AG04449 (cell line): ENCODE results near the gene CENPP.

ENCODE experiments used
- CTCF ChIA-PET: fragments of 350-600 bp; formaldehyde crosslinking; extraction: SDS; loops from one replicate; lab custom pipeline; 2021; ENCODE audit warnings: antibody characterized with exemption; lab: Yijun Ruan, JAX
- POLR2A ChIA-PET: fragments of 400-600, 350-600 bp; formaldehyde crosslinking; extraction: SDS; loops from one replicate; lab custom pipeline; 2020; ENCODE audit warnings: antibody characterized with exemption, inconsistent platforms; lab: Yijun Ruan, JAX
- DNase-seq: peaks from one replicate; pipeline ENCODE4 v3.0.0-alpha.2; 2010; ENCODE audit warnings: low read depth, low spot score
- H3K4me3 ChIP-seq: 2 replicates; pipeline ENCODE4 v1.5.1; 2011; ENCODE audit warnings: low read depth, mild to moderate bottlenecking, control low read depth, low read length
- CTCF ChIP-seq: IDR thresholded peaks from one replicate; pipeline ENCODE4 v1.5.1; 2011; ENCODE audit warnings: mild to moderate bottlenecking, moderate library complexity, low read length, control low read depth, inconsistent platforms; ENCODE audit not compliant: insufficient read depth; ENCODE audit errors: missing control alignments

Gene CENPP

GRCh38 chr9:92496396-92497176, 170.8 kb downstream of the CENPP start:
- CTCF ChIA-PET: interaction anchor here (0.8 to 2.3 kb wide), 2 partner anchors 8 to 170 kb away, joined by 3 to 10 read pairs; partner anchors contain the start of gene CENPP
- POLR2A ChIA-PET: no interaction called here
- DNase-seq: no peak
- TF ChIP-seq CTCF: no peak
- no peak overlapping the region for H3K4me3 ChIP-seq

GRCh38 chr9:92499701-92500100, 173.9 kb downstream of the CENPP start:
- no peak overlapping the region for H3K4me3 ChIP-seq
- CTCF ChIA-PET: interaction anchor here (1.3 kb wide), 1 partner anchor 9 kb away, joined by 6 read pairs; no protein-coding TSS in a partner anchor
- no peak for TF ChIP-seq CTCF
- DNase-seq: no peak
- POLR2A ChIA-PET: no interaction called here

- DNase-seq: no peak
- no peak for TF ChIP-seq CTCF
- ChIA-PET POLR2A (no interaction called here), CTCF (interaction anchor here (1.3 kb wide), 1 partner anchor 10 kb away, joined by 6 read pairs; no protein-coding TSS in a partner anchor)
- no peak overlapping the region for H3K4me3 ChIP-seq
Measured at GRCh38 chr9:92500725-92501124, 175.0 kb downstream of the CENPP start.

- ChIA-PET CTCF (interaction anchor here (0.6 to 2.8 kb wide), 6 partner anchors 9 to 361 kb away, joined by 3 to 7 read pairs (median 3); partner anchors contain the start of genes CENPP and NOL8), POLR2A (no interaction called here)
- no peak for DNase-seq
- H3K4me3 ChIP-seq: no peak overlapping the region
- peak; percentile 33 for TF ChIP-seq CTCF
Measured at GRCh38 chr9:92501671-92502393, 176.1 kb downstream of the CENPP start.

GRCh38 chr9:92503156-92503555, 177.4 kb downstream of the CENPP start:
- ChIA-PET POLR2A (no interaction called here), CTCF (interaction anchor here (1.1 to 2.8 kb wide), 3 partner anchors 11 to 131 kb away, joined by 3 to 7 read pairs (median 7); no protein-coding TSS in a partner anchor)
- DNase-seq: no peak
- no peak overlapping the region for H3K4me3 ChIP-seq
- TF ChIP-seq CTCF: no peak

- ChIA-PET POLR2A (no interaction called here), CTCF (interaction anchor here (0.6 to 2.4 kb wide), 2 partner anchors 9 to 38 kb away, joined by 3 to 10 read pairs; no protein-coding TSS in a partner anchor)
- no peak for TF ChIP-seq CTCF
- no peak for DNase-seq
- H3K4me3 ChIP-seq: no peak overlapping the region
Measured at GRCh38 chr9:92504881-92505280, 179.1 kb downstream of the CENPP start.
